Dendritic cell treated with granulocyte-macrophage colony-stimulating factor and Interleukin-4, amounts not matched to agents 40 ng/mL and 50 ng/mL, for 4 days (primary cell): Measurements from ENCODE around the gene DCXR.

ENCODE experiments used
- H3K27ac Mint-ChIP-seq: one replicate; pipeline ENCODE4 v1.8.0; 2022; ENCODE audit warnings: mild to moderate bottlenecking, mixed read lengths
- H3K27me3 Mint-ChIP-seq: one replicate; pipeline ENCODE4 v1.8.0; 2022; ENCODE audit warnings: mild to moderate bottlenecking, mixed read lengths
- H3K36me3 Mint-ChIP-seq: one replicate; pipeline ENCODE4 v1.8.0; 2022; ENCODE audit warnings: low read depth, mixed read lengths
- H3K4me1 Mint-ChIP-seq: one replicate; pipeline ENCODE4 v1.8.0; 2022; ENCODE audit warnings: low read depth, mixed read lengths
- H3K4me3 Mint-ChIP-seq: one replicate; pipeline ENCODE4 v1.8.0; 2022; ENCODE audit warnings: mild to moderate bottlenecking, moderate library complexity, mixed read lengths
- H3K9me3 Mint-ChIP-seq: one replicate; pipeline ENCODE4 v1.8.0; 2022; ENCODE audit warnings: mixed read lengths
- intact Hi-C: fragments of 100-400 bp; cut with micrococcal nuclease; formaldehyde crosslinking; loops from one replicate; pipeline ENCODE4 v1.15.0; 2022

The DCXR gene

DNA sequence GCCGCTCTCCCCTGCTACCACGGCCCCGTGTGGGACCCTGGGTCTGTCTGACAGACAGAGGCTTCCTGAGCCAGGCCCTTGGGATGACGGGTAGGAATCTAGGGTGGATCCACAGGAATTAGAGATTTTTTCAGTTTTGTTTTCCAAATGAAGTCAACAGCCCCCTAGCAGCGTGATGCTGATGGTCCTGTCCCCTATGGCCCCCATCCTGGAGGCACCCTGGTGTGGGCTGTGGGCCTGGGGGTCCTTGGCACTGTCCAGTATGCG is 30.3 kb downstream of the DCXR start:
- H3K27me3 Mint-ChIP-seq = no peaks in the 10 kb centered on the region
- H3K27ac Mint-ChIP-seq = no peak overlapping the region
- intact Hi-C loops = no loop called here
- H3K4me1 Mint-ChIP-seq = no peaks in the 10 kb centered on the region
- no peaks in the 10 kb centered on the region for H3K9me3 Mint-ChIP-seq
- no peak overlapping the region for H3K4me3 Mint-ChIP-seq
- peaks cover 74% of the 10 kb centered on the region for H3K36me3 Mint-ChIP-seq

DNA sequence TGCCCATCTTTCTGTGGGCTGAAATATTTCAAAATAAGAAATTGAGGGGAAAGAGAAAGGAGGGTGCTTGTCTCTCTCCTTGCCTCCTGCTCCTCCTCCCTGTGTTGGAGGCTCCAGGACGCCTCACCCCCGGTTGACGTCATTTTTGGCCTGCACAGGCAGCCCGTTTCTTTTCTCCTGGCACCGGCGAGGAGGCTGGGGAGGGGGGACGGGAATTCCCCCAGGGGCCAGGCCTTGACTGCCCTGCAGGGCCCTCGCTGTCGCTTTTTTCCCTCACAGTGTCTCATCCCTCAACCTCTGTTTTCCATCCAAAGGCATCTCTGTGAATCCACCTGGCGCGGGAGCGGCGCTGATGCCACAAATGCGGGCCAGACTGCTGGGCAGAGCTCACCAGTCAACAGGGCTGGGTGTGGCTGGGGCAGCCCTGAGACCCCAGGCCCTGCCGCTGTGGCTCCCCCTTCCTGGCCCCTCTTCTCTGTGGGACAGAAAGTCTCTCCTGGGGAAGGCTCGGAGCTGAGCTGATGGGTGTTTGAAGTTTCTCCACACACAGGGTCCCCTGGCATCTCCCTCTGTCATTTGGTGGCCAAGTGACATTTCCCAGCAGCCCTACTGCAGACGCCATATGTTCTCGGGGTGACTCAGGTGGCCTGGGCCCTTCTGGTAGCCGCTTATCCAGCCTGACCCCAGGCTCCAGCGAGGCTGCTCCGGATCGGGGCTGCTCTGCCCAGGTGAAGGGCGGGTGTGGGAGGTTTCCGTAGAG is 30.8 kb downstream of the DCXR start:
- H3K27me3 Mint-ChIP-seq = no peaks in the 10 kb centered on the region
- H3K9me3 Mint-ChIP-seq = no peaks in the 10 kb centered on the region
- peaks cover 69% of the 10 kb centered on the region for H3K36me3 Mint-ChIP-seq
- H3K4me3 Mint-ChIP-seq = no peak overlapping the region
- no peak overlapping the region for H3K27ac Mint-ChIP-seq
- no peaks in the 10 kb centered on the region for H3K4me1 Mint-ChIP-seq
- intact Hi-C loops = no loop called here

DNA sequence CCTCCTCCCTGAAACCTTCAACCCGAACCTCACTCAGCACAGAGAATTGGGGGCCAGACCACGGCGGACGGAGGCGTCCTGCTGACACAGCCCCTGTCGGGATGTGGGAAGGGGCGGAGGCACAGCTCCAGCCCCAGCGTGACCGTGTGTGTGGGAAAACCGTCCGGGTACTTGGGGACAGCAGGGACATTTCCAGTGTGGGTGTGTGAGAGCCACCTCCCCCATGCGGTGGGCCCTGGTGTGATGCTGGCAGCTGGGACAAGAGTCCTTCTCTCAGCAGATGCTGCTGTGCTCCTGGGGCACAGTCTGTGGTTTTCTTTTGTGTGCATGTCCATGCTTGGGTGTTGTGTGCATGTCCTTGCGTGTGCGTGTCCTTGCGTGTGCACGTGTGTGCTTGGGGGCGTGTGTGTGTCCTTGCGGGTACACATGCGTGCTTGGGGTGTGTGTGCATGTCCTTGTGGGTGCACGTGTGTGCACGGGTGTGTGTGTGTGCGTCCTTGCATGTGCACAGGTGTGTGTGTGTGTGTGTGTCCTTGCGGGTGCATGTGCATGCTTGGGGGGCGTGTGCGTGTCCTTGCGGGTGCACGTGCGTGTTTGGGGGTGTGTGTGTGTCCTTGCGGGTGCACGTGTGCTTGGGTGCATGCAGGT is 31.7 kb downstream of the DCXR start:
- H3K36me3 Mint-ChIP-seq = peaks cover 61% of the 10 kb centered on the region
- no peaks in the 10 kb centered on the region for H3K27me3 Mint-ChIP-seq
- no peak overlapping the region for H3K27ac Mint-ChIP-seq
- intact Hi-C loops = no loop called here
- no peaks in the 10 kb centered on the region for H3K4me1 Mint-ChIP-seq
- no peaks in the 10 kb centered on the region for H3K9me3 Mint-ChIP-seq
- H3K4me3 Mint-ChIP-seq = no peak overlapping the region

DNA sequence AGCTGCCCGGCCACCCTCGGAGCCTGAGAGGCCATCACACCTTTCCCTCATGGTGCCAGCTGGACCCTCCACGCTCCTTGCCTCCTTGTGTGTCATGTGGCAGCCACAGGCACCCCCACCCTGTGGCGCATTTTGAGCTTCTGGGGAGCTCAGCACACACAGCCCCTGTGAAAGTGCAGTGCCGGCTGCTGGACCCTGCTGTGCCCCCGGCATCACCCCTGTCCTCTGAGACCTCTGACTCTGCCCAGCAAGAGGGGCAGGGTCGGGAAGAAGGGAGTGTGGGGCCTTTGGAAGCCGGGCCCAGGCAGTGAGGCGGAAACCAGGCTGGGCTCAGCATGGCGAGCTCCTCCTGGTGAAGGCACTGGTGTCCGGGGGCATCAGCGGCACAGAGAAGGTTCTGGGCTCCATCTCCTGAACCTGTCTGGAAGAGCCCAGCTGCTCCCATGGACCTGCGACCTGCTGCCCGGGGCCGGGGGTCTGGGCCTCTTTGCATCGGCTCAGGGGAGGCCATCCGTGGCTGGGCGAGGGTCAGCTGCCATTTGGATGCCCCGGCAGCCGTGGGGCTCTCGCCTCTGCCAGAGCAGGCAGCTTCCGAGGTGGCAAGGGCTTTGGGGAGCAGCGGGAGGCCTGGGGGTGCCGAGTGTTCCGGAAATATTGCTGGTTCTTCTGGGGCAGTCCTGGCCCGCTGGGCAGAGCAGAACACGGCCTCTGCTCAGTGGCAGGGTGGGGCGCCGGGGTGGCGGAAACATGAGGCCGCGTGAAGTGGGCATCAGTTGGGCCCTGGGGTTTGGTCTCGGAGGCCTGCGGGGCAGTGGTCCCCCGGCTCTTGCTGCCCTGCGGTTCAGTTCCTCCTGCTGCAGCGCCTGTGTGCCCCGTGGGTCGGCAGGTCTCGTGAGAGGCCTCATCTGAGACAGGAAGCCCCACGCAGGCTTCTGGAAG is 32.7 kb downstream of the DCXR start:
- Mint-ChIP-seq H3K9me3 (no peaks in the 10 kb centered on the region), H3K27me3 (no peaks in the 10 kb centered on the region), H3K27ac (no peak overlapping the region), H3K4me3 (no peak overlapping the region), H3K4me1 (peaks cover 8% of the 10 kb centered on the region), H3K36me3 (peaks cover 53% of the 10 kb centered on the region)
- intact Hi-C loops = no loop called here

DNA sequence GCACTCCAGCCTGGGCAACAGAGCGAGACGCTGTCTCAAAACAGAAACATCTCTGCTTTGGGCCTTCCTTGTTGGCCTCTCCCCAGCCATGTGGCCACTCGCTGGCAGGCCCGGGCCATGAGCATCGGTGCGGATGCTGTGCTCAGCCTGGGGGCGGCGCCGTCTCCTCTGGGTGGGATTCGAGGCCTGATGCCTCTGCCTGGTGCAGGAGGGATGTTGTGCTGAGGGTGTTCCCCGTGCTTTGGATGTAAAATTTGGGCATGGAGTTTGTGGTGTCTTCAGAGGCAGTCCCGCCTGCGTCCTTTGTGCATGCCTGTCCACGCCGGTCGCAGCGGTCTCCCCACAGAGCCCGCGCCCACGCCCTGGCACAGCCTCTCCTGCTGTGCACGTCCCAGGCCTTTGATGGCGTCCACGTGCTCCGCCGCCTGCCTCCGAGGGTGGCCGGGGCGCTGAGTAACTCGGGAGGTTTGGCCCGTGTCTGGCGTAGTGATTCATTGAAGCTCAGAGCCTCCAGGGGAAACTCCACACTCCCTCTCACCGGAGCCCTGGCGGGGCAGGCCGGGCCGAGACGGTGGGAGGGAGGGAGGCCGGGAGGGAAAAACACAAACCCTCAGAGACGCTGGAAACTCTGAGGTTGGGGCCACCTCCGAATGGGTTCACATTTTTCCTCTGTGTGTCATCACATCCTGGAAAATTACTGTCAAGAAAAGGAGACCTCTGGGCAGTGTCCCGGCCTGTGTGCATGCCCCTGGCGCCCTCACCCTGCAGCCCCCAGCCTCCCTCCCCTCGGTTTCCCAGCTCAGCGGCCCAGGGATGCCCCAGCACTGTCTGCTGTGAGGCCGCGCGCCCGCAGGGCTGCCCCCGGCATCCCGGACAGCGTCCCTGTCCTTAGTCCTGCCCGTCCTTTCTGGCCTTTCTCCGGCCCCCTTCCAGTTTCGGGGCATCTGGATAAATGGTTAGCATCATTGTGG is 33.8 kb downstream of the DCXR start:
- no peaks in the 10 kb centered on the region for H3K27me3 Mint-ChIP-seq
- no peak overlapping the region for H3K27ac Mint-ChIP-seq
- no peaks in the 10 kb centered on the region for H3K9me3 Mint-ChIP-seq
- H3K36me3 Mint-ChIP-seq = peaks cover 52% of the 10 kb centered on the region
- H3K4me3 Mint-ChIP-seq = no peak overlapping the region
- intact Hi-C loops = no loop called here
- peaks cover 11% of the 10 kb centered on the region for H3K4me1 Mint-ChIP-seq

DNA sequence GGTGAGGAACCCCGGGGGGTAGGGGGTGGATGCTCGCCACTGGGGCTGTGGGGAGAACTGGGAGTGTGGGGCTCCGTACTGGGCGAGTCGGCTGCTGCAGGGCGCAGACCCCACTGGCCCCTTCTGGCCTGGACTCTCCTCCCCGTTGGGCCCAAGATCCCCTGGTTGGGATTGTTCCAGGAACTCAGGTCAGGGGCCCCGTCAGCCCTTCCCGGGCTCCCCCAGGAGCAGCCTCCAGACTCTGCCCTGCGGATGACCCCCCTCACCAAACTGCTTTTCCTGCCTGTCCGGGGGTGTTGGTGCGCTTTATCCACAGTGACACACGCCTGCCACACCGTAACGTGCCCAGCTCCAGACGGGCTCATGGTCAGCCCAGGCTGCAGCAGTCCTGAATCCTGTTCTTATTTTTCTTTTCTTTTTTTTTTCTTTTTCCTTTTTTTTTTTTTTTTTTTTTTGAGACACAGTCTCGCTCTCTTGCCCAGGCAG is 35.9 kb downstream of the DCXR start:
- Mint-ChIP-seq H3K4me1 (peaks cover 11% of the 10 kb centered on the region), H3K27me3 (no peaks in the 10 kb centered on the region), H3K36me3 (peaks cover 58% of the 10 kb centered on the region), H3K4me3 (no peak overlapping the region), H3K9me3 (no peaks in the 10 kb centered on the region), H3K27ac (no peak overlapping the region)
- intact Hi-C loops = no loop called here

DNA sequence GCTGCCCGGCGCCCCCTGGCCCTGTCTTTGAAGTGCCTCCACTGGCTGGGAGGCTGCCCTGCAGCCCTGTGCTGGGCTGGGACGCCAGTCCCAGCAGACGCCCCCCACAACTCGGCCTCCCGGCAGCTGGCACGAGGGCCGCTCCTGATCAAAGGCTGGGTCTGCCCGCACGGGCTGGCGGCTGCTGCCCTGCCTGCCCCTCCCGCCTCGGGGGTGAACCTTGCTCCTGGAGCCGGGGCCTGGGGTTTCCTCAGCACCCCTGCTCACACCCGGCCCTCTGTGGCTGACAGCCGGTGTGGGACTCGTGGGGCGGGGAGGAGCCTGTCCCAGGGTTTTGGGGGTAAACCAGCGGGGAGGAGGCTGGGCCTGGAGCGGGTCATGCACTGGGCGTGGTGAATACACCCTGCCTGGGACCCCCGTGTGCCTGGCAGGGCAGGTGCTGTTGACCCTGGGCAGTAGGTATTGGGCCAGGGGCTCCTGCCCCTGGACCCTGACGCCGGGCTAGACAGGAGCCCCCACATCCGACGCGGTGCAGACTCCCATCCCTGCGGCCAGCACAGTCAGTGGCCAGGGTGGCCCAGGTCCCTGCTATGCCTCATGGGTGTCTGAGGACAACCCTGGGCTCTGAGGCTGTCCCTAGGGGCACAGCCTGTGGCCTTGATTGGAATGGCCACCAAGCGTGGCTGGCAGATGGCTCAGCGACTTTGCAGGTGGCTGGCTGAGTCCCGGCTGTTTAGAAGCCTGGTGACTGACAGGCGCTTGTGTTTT is 36.5 kb downstream of the DCXR start:
- H3K27ac Mint-ChIP-seq = peak overlapping the region; percentile 26

DNA sequence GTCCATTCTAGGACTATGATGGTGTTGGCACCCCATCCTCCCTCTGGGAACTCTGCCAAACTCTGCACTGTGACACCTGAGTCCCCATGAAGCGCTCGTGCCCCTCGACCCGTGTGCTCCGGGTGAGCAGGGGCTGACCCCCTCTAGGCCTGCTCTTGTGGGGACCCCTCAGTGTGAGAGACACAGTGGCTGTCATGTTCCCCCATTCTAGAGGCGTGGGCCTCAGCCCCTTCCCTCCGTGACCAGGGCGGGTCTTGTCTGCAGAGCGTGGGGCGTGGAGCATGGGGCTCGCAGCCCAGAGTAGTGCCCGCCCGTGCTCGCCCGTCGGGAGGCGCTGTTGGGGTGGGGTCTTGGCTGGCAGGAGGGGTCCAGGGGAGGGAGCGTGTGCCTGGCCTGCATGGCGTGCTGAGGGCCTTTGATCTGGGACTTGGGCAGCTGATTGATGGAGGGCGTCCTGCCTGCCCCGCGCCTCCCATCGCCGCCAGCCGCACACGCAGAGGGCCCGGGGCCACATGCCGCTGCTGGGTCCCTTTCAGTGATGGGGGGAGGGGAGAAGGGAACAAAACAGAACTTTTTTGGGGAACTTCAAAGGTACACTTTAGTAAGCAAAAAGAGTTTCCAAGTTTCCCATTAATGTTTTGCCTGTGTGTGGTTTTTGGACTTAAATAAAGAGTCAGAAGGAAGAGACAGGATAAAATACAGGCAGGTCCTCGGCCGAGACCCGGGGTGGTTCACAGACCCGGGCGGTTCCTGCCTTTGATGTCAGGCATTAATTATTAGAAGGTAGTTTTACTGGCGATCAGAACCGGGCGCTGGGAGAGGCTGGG is 37.3 kb downstream of the DCXR start:
- Mint-ChIP-seq H3K9me3 (no peaks in the 10 kb centered on the region), H3K27me3 (no peaks in the 10 kb centered on the region), H3K27ac (peak overlapping the region; percentile 26), H3K4me3 (no peak overlapping the region), H3K4me1 (peaks cover 11% of the 10 kb centered on the region), H3K36me3 (peaks cover 61% of the 10 kb centered on the region)
- intact Hi-C loops = no loop called here

More for the DNA sequence above, 36.5 kb downstream of the DCXR start:
- Mint-ChIP-seq H3K4me3 (no peak overlapping the region), H3K4me1 (peaks cover 11% of the 10 kb centered on the region), H3K36me3 (peaks cover 58% of the 10 kb centered on the region), H3K27me3 (no peaks in the 10 kb centered on the region), H3K9me3 (no peaks in the 10 kb centered on the region)
- intact Hi-C loops = no loop called here

DNA sequence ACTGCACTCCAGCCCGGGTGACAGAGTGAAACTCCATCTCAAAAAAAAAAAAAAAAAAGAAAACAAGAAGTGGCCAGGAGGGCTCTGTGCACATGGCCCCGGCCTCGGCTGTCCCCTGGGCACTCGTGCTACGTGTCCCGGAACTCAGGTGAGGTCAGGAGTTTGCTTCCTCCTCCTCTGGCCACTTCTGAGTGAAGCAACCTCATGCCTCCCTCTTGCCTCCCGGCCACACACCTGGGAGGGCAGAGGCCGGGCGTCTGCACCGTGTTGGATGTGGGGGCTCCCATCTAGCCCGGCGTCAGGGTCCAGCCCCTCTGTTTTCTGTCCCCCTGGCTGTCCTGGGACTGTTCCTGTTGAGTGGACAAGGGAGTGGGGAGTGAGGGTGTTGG is 37.9 kb downstream of the DCXR start:
- intact Hi-C loops = no loop called here
- Mint-ChIP-seq H3K36me3 (peaks cover 61% of the 10 kb centered on the region), H3K27me3 (no peaks in the 10 kb centered on the region), H3K4me1 (peaks cover 11% of the 10 kb centered on the region), H3K9me3 (no peaks in the 10 kb centered on the region), H3K27ac (peak overlapping the region; percentile 26), H3K4me3 (no peak overlapping the region)

DNA sequence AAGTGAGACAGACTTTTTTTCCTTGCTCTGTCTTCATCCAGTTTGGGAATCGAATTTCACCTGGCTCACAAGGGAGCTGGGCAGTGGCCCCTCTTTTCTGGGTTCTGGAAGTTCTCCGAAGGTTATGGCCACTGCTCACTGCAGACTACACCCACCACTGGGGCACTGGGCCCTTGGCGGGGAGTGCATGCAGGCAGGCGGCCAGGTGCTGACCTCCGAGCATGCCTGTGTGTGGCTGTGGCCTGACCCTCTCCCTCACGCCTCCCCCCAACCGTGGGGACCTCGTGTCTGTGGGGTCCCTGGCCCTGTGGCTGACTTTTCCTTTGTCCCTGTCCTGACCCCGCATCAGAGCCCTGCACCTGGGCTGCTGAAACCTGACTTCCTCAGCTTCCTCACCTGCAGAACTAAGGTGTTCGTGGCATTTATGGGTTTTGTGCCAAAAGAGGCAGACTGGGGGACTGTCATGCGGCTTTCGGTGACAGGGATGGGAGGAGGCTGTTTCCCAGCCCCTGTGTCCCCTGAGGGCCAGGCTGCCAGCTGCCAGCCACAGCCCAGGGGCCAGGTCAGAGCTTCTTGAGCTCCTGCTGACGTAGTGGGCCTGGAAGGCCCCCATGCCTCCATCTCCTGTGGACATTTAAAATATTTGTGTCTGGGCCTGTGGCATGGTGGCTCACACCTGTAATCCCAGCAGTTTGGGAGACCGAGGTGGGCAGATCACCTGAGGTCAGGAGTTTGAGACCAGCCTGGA is 38.6 kb downstream of the DCXR start:
- peaks cover 64% of the 10 kb centered on the region for H3K36me3 Mint-ChIP-seq
- H3K27ac Mint-ChIP-seq = no peak overlapping the region
- H3K4me3 Mint-ChIP-seq = no peak overlapping the region
- peaks cover 11% of the 10 kb centered on the region for H3K4me1 Mint-ChIP-seq
- no peaks in the 10 kb centered on the region for H3K9me3 Mint-ChIP-seq
- H3K27me3 Mint-ChIP-seq = no peaks in the 10 kb centered on the region
- intact Hi-C loops = no loop called here

DNA sequence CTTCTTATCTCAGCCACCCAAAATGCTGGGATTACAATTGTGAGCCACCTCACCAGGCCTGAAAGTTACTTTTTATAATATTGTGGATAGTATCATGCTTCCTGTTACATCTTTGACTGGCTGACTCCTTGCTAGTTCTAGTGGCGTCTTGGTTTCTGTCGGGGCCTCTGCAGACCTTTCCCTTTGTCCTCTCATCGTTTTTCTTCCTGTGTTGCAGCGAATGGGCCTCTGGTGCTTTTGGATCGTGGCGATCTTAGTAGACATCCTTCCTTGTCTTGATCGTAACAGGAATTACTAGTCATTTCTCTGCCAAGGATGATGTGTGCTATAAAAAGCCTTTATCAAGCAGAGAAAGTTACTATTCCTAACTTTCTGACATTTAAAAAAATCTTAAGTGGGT is 39.3 kb downstream of the DCXR start:
- intact Hi-C loops = no loop called here
- Mint-ChIP-seq H3K27me3 (no peaks in the 10 kb centered on the region), H3K4me3 (no peak overlapping the region), H3K4me1 (peaks cover 11% of the 10 kb centered on the region), H3K27ac (no peak overlapping the region), H3K9me3 (no peaks in the 10 kb centered on the region), H3K36me3 (peaks cover 65% of the 10 kb centered on the region)
